ENCODE results near the gene PRRC2C.

- no peak for TF ChIP-seq CTCF (IDR thresholded peaks at IDR 0.05)
- no peak for TF ChIP-seq POLR2AphosphoS5 (IDR thresholded peaks at IDR 0.05; ENCODE audit: insufficient read depth in 1 of 2, low read depth in 1 of 2)
- no peak for TF ChIP-seq POLR2A (IDR thresholded peaks at IDR 0.05)
Measured at GRCh38 chr1:171596119-171596518, 110.8 kb downstream of the PRRC2C start.

Data from vagina (tissue), 2 donors.